Measurements from ENCODE around the gene PRDM7.
"Not testable (repeated sequence)": the region's sequence is repeated elsewhere in the genome, so short reads cannot be mapped to it uniquely, and the experiment has no call there.

Gene PRDM7

DNA sequence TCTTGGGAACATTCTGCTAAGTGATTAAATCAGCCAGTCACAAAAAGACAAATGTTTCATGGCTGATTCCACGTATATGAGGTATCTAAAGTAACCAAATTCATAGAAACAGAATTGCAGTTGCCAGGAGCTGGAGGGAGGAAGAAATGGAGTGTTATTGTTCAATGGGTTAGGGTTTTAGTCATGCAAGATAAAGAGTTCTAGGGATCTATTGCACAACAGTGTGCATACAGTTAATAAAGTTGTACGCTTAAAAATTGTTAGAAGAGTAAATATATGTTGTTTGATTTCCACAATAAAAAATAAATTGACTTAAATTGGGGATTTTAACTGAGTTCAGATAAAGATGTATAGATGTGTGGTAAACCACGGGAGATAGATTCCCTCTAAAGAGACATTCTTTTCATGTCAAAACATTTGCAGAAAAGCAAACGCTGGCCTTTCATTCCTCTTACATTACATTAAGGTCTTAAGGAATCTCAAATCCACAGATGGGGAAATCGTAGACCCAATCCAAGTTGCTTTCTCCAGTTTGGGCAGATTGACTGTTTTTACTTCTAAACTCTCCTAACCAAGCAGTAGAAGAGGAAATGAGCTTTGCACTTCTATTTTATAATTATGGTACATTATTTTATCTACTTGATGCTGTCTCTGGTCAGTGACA lies 4.6 kb downstream of the PRDM7 start:
- DNase-seq (ENCODE audit: low read depth in 2 of 2): no peak

GRCh38 chr16:90070440-90070839 lies 6.7 kb downstream of the PRDM7 start:
- DNase-seq (ENCODE audit: low read depth in 2 of 2): no peak

- no peak for DNase-seq (ENCODE audit: low read depth in 2 of 2)
These were observed 15.7 kb downstream of the PRDM7 start for GRCh38 chr16:90061437-90061836.

DNA sequence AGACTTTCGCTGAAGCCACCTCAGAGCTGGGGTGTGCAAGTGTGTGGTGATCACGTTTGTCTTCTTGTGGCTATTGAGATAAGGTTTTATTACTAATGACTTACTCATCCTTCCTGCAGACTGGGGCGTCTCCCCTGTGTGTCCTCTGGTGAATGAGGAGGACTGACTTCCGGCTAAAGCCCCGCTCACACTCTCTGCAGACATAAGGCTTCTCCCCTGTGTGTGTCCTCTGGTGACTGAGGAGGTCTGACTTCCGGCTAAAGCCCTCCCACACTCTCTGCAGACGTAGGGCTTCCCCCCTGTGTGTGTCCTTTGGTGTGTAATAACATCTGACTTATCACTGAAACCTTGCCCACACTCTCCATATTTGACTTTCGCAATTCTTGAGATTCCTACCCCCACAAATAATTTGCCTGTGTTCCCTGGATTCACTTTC lies 19.4 kb downstream of the PRDM7 start:
- peak; percentile 20 to 36 for DNase-seq (ENCODE audit: low read depth in 2 of 2)

DNA sequence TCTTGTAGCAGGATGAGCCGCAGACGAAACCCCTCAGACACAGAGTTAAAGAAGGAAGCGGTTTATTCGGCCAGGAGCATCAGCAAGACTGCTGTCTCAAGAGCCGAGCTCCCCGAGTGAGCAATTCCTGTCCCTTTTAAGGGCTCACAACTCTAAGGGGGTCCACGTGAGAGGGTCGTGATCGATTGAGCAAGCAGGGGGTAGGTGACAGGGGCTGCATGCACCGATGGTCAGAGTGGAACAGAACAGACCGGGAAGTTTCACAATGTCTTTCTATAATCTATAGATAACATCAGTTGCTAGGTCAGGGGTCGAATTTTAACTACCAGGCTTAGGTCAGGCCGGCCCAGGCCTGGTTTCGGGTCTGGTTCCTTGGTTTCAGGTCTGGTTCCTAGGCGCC lies 20.6 kb downstream of the PRDM7 start:
- DNase-seq (ENCODE audit: low read depth in 2 of 2): not testable (repeated sequence)

DNA sequence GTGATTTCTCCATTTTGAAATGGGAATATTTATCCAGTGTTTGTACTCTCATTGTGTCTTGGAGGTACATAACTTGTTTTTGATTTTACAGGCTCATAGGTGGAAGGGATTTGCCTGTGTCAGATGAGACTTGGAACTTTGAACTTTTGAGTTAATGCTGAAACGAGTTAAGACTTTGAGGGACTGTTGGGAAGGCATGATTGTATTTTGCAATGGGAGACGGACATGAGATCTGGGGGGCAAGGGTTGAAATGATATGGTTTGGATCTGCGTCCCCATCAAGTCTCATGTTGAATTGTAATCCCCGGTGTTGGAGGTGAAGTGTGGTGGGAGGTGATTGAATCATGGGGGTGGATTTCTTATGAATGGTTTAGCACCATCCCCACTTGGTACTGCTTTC lies 21.8 kb downstream of the PRDM7 start:
- no peak for DNase-seq (ENCODE audit: low read depth in 2 of 2)

DNA sequence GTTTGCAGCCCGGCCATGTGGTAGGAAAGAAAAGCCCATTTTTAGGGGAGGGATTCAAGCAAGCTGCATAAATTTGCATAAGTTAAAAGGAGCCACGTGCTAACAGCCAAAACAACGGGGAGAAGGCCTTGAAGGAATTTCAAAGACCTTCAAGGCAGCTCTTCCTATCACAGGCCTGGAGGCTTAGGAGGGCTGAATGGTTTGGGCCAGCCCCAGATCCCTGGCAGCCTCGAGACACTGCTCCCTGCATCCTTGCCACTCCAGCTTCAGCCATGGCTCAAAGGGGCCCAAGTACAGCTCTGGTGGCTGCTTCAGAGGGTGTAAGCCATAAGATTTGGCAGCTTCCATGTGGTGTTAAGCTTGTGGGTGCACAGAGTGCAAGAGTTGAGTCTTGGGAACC lies 22.6 kb downstream of the PRDM7 start:
- no peak for DNase-seq (ENCODE audit: low read depth in 2 of 2)

GRCh38 chr16:90053902-90054500 lies 23.1 kb downstream of the PRDM7 start:
- no peak for DNase-seq (ENCODE audit: low read depth in 2 of 2)

- DNase-seq (ENCODE audit: low read depth in 2 of 2): no peak
These were observed 26.2 kb downstream of the PRDM7 start for GRCh38 chr16:90050969-90051368.

DNA sequence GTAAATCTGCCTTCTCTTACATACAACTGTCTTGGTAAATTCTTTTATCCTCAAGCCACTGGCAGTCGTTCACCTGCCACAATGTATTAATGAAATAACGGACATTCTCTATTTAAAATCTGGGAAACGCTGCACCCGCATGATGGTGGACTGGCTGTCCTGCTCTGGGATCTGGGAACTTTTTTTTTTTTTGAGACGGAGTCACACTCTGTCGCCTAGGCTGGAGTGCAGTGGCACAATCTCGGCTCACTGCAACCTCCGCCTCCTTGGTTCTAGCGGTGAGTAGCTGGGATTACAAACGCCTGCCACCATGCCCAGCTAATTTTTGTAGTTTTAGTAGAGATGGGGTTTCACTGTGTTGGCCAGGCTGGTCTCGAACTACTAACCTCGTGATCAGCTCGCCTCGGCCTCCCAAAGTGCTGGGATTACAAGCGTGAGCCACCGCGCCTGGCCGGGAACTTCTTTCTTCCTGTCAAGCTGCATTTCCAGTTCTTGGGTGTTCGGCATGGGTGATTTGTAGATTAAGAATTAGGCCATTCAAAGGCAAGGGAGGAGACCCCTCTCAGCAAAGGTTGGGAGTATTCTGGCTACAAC lies 28.3 kb downstream of the PRDM7 start:
- no peak for DNase-seq (ENCODE audit: low read depth in 2 of 2)

DNA sequence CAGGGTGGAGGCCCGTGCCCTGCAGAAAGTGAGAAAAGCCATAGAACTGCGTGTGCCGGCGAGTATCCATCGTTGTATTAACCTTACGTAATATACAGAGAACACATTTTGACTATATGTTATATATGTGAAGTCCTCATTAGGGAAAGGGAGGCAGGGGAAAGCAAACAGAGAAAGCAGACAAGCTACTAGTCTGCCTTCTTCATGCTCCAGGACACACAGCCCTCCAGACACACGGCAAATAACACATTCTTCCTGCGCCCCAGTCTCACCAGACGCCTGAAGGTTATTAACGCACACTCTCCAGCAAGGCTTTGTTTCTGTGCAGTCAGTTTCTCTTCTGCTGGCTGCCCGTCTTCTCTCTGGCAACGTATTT lies 28.8 kb downstream of the PRDM7 start:
- DNase-seq (ENCODE audit: low read depth in 2 of 2): no peak

DNA sequence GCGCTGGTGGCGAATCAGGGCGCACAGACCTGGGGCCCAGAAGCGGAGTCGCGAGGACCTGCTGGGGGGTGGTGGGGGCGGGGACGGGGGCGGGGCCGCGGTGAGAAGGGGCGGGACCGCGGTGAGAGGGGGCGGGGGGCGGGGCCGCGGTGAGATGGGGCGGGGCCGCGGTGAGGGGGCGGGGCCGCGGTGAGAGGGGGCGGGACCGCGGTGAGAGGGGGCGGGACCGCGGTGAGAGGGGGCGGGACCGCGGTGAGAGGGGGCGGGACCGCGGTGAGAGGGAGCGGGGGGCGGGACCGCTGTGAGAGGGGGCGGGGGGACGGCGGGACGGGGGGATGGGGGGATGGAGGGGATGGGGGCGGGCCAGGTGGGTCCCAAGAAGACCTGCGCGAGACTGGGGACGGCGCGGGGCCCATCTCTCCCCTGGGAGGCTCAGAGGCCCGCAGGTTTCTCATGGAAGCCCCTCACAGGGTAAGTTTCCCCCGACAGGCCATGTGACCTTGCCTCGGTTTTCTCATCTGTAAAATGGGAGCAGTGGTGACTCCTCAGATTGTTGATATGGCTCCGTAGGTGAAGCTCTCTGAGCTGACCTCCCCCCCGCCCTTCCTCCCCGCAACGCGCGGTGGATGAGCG lies 29.3 kb downstream of the PRDM7 start:
- no peak for DNase-seq (ENCODE audit: low read depth in 2 of 2)

DNA sequence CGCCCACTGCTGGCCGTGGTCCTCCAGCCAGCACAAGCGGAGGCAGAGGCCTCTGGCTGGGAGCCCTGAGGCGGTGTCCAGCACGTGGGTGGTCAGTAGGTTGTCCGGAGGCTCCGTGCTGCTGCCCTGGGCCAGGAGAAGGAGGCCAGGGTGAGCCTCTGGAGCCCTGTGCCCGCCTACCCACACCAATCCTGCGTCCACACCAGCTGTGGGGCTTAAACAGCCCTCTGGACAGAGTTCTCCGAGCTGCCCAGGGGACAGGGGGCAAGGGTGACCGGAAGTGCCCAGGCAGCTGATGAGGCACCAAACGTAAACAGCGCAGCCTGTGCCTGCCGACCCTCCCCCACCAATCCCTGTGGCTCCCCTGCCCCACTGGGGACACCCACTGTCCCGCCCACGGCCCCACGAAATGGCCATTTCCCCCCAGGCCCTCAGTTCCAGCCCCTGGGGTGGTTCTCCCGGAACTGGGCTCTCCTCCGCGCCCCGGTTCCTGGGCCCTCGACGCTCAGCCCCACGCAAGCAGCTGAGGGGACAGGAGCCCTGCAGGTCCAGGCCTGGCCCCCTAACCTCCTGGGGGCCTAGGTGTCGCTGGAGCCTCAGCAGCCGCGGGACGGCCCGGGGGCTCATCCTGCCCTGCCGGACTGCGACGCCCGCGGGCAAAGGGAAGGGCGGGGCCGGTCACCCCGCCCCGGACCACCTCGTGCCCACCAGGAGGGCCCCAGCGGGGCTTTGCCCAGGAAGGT lies 30.0 kb downstream of the PRDM7 start:
- DNase-seq (ENCODE audit: low read depth in 2 of 2): no peak

- no peak for DNase-seq (ENCODE audit: low read depth in 2 of 2)
These were observed 30.8 kb downstream of the PRDM7 start for GRCh38 chr16:90046122-90046970.

GRCh38 chr16:90044111-90044551 lies 33.0 kb downstream of the PRDM7 start:
- no peak for DNase-seq (ENCODE audit: low read depth in 2 of 2)

DNA sequence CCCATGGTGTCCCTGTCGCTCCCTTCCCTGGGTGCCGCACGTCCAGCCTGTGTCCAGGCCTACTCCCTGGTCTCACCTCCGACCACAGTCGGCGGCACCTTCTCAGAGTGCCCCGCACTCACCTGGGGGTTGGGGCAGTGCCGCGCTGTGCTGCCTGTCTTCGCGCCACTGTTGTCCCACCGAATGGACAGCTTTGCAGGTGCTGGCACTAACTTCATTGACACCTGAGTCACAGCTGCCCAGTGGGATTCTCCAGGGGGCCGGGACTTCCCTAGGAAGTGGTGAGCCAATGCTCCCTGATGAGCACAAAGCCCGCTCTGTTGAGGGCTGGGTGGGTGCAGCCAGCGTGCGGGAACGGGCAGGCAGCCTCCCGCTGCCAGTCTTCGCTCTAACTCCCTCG lies 33.6 kb downstream of the PRDM7 start:
- no peak for DNase-seq (ENCODE audit: low read depth in 2 of 2)

DNA sequence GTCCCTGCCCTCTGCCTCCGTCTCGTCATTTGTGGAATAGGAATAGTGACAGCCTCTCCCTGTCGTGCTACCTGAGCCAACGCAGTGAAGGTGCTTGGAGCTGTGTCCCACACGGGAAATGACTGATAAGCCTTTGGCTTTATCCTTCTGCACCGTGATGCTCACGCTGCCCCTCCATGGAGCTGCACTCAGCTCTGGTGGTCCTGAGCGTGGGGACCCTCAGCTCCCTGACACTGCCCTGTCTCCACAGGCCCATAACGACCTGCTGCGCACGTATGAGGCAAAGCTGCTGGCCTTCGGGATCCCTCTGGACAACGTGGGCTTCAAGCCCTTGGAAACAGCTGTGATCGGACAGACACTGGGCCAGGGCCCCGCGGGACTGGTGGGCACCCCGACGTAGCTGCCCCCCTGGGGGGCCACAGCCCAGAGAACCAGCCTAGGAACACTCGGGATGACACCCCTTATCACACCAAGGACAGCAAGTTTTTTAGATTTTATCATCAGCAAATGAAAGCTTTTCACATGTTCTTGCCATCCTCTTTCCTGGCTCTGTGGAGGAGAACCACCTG lies 34.1 kb downstream of the PRDM7 start:
- no peak for DNase-seq (ENCODE audit: low read depth in 2 of 2)

- DNase-seq (ENCODE audit: low read depth in 2 of 2): no peak
These were observed 35.1 kb downstream of the PRDM7 start for GRCh38 chr16:90041896-90042473.

DNA sequence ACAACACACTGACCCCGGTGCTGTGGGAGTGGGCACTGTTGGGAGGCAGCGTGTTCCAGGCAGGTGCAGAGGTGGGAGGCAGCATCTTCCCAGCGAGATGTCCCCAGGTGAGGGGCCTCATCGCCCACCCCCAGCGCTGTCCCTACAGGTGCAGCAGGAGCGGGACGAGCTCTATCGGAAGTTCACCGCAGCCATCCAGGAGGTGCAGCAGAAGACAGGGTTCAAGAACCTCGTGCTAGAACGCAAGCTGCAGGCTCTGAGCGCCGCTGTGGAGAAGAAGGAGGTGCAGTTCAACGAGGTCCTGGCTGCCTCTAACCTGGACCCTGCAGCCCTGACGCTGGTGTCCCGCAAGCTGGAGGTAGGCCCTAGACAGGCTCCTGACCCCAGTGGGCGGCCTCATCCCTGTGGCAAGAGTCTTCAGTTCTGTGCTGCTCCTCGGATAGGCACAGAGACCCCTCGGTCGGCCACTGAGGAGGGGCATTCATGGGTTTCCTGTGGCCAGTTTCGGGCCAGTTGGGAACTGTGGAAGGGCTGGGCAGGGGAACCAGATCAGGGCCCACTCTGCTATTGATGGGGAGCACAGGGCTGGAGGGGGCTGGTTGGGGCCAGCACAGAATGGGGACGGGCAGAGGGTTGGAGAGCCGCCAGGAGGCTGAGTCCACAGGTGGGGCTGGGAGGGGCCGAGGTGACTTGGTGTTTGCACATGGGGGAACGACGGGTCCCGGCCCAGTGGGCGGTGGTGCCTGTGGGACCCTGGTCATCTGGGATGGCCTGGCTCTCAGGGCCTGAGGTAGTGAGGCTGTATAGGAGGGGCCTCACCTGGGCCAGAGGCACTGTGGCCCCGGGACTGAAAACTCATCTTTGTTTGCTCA lies 36.7 kb downstream of the PRDM7 start:
- DNase-seq (ENCODE audit: low read depth in 2 of 2): no peak

DNA sequence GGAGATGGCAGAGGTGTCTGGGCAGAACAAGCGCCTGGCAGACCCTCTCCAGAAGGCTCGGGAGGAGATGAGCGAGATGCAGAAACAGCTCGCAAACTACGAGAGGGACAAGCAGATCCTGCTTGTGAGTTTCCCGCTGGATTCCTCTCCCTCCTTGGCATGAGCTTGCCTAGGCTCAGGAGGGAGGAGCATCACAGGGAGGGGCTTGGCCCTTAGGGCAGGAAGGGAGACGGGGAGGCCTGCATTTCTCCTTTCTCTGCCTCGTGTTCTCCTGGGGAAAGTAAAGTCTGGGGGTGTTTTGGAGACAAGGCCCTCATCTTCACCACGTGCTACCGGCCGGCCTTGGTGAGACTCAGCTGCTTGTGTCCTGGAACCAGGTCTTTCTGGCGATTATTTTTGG lies 39.9 kb downstream of the PRDM7 start:
- DNase-seq (ENCODE audit: low read depth in 2 of 2): no peak
